Measurements from ENCODE around the gene OPRL1.
"Not testable (repeated sequence)": the region's sequence is repeated elsewhere in the genome, so short reads cannot be mapped to it uniquely, and the experiment has no call there.

OPRL1 gene

GRCh38 chr20:64119681-64120341 lies 39.9 kb downstream of the OPRL1 start:
- no peak for DNase-seq

- no peak for DNase-seq
Measured at GRCh38 chr20:64121586-64121985, 41.7 kb downstream of the OPRL1 start.

GRCh38 chr20:64122927-64123326 lies 43.0 kb downstream of the OPRL1 start:
- not testable (repeated sequence) for DNase-seq

GRCh38 chr20:64123517-64123916 lies 43.6 kb downstream of the OPRL1 start:
- DNase-seq, result not testable (repeated sequence)

GRCh38 chr20:64129146-64129782 lies 49.4 kb downstream of the OPRL1 start:
- DNase-seq, result no peak

GRCh38 chr20:64130271-64130670 lies 50.4 kb downstream of the OPRL1 start:
- no peak for DNase-seq

- no peak for DNase-seq
Measured at GRCh38 chr20:64130876-64131275, 51.0 kb downstream of the OPRL1 start.

GRCh38 chr20:64131406-64131805 lies 51.5 kb downstream of the OPRL1 start:
- DNase-seq, result no peak

GRCh38 chr20:64133951-64134407 lies 54.1 kb downstream of the OPRL1 start:
- peak in 1 of 2 experiments; percentile 11 for DNase-seq

GRCh38 chr20:64134744-64135143 lies 54.9 kb downstream of the OPRL1 start:
- not testable (repeated sequence) for DNase-seq

- no peak for DNase-seq
Measured at GRCh38 chr20:64136004-64136710, 56.3 kb downstream of the OPRL1 start.

GRCh38 chr20:64137598-64138031 lies 57.7 kb downstream of the OPRL1 start:
- DNase-seq, result no peak

GRCh38 chr20:64138276-64138815 lies 58.5 kb downstream of the OPRL1 start:
- DNase-seq, result no peak

- no peak for DNase-seq
Measured at GRCh38 chr20:64139199-64140060, 59.5 kb downstream of the OPRL1 start.

GRCh38 chr20:64140061-64140931 lies 60.4 kb downstream of the OPRL1 start:
- DNase-seq, result no peak

- DNase-seq, result no peak
Measured at GRCh38 chr20:64140956-64141355, 61.1 kb downstream of the OPRL1 start.

GRCh38 chr20:64142590-64142989 lies 62.7 kb downstream of the OPRL1 start:
- no peak for DNase-seq

- DNase-seq, result no peak
Measured at GRCh38 chr20:64143018-64143801, 63.3 kb downstream of the OPRL1 start.

- DNase-seq, result no peak
Measured at GRCh38 chr20:64144144-64144912, 64.4 kb downstream of the OPRL1 start.

Measured in Kasumi-1 (cell line).